HCT116 (cell line): ENCODE results near the gene PACRG. TPM values are rescaled to one million over a fixed set of nuclear protein-coding genes. Genes with fewer than 3 reads are reported as not detected.

Experiments used
- ATAC-seq: fragments of 200-7000 bp; cut with Tn5 transposase; 2 replicates; pipeline ENCODE4 v1.9.1; 2020; ENCODE audit warnings: mild to moderate bottlenecking, moderate library complexity
- BruUV-seq: library from RNA; stranded (reverse); fragments of 400-500 nt; replicated peaks from 2 replicates; lab custom pipeline; 2021; lab: Mats Ljungman, UMichigan
- CTCF ChIA-PET: fragments of 300-600 bp; sonication (Branson Sonifier 250); formaldehyde crosslinking; loops from one replicate; lab custom pipeline; 2021; ENCODE audit warnings: antibody characterized with exemption; lab: Charles Lee
- POLR2A ChIA-PET: fragments of 300-600, 350-600 bp; sonication (Branson Sonifier 250); formaldehyde crosslinking; loops from one replicate; lab custom pipeline; 2021; ENCODE audit warnings: antibody characterized with exemption; lab: Charles Lee
- RAD21 ChIA-PET, 2 experiments: fragments of 300-600 bp; sonication (Branson Sonifier 250); formaldehyde crosslinking; loops; one replicate each; lab custom pipeline; 2023; ENCODE audit warnings: low total read pairs in 2 of 2; ENCODE audit not compliant: uncharacterized antibody in 2 of 2, unreplicated experiment in 2 of 2, low non-redundant PET in 1 of 2; lab: Charles Lee
- DNase-seq: peaks from one replicate; pipeline ENCODE4 v3.0.0-alpha.2; 2010; ENCODE audit warnings: low read depth, low spot score
- H2AFZ ChIP-seq: fragments of 200-600 bp; shearing (Covaris generic), sonication (generic); 2 replicates; pipeline ENCODE4 v1.6.1; 2017; ENCODE audit warnings: low read depth, mixed run types, mixed read lengths, antibody characterized with exemption, low read length; ENCODE audit not compliant: poor library complexity, severe bottlenecking
- H3K27ac ChIP-seq: 2 replicates; pipeline ENCODE4 v1.5.1; 2012; ENCODE audit warnings: low read depth, low read length
- H3K27me3 ChIP-seq: fragments of 200-600 bp; sonication (generic); 2 replicates; pipeline ENCODE4 v1.6.1; 2016; ENCODE audit warnings: mixed run types, low read length, mixed read lengths; ENCODE audit not compliant: insufficient read depth
- H3K36me3 ChIP-seq, 2 experiments: fragments of 200-500 bp in 1 of 2; fragments of 200-600 bp in 1 of 2; sonication (Bioruptor generic) in 1 of 2; sonication (generic) in 1 of 2; 2 replicates each; pipeline versions ENCODE4 v1.5.1 to v1.6.1; 2014 to 2016; ENCODE audit warnings: low read length in 2 of 2, inconsistent platforms in 1 of 2, mixed read lengths in 1 of 2, mixed run types in 1 of 2; ENCODE audit not compliant: insufficient read depth in 2 of 2, control insufficient read depth in 1 of 2
- H3K4me1 ChIP-seq, 2 experiments: fragments of 200-600 bp in 1 of 2; sonication (generic) in 1 of 2; 2 replicates each; pipeline versions ENCODE4 v1.5.1 to v1.6.1; 2012 to 2017; ENCODE audit warnings: low read length in 2 of 2, inconsistent platforms in 1 of 2, mild to moderate bottlenecking in 1 of 2, mixed read lengths in 1 of 2, mixed run types in 1 of 2, moderate library complexity in 1 of 2; ENCODE audit not compliant: insufficient read depth in 2 of 2, control insufficient read depth in 1 of 2
- H3K4me2 ChIP-seq: fragments of 200-600 bp; sonication (generic); 2 replicates; pipeline ENCODE4 v1.6.1; 2017; ENCODE audit warnings: mixed run types, low read length, mixed read lengths
- H3K4me3 ChIP-seq, 2 experiments: fragments of 200-600 bp in 1 of 2; sonication (generic) in 1 of 2; replicated peaks in 1 of 2; 2 replicates each; pipeline ENCODE4 v1.5.1; 2011 to 2016; ENCODE audit warnings: low read length in 2 of 2, control low read depth in 1 of 2, low read depth in 1 of 2, mild to moderate bottlenecking in 1 of 2, mixed read lengths in 1 of 2, mixed run types in 1 of 2
- H3K79me2 ChIP-seq: fragments of 200-600 bp; sonication (generic); 2 replicates; pipeline ENCODE4 v1.6.1; 2017; ENCODE audit warnings: mild to moderate bottlenecking, mixed run types, low read length, moderate library complexity, mixed read lengths; ENCODE audit not compliant: insufficient read depth
- H3K9ac ChIP-seq: fragments of 200-600 bp; sonication (generic); 2 replicates; pipeline ENCODE4 v1.6.1; 2016; ENCODE audit warnings: low read length, mixed read lengths
- H3K9me2 ChIP-seq: fragments of 200-600 bp; sonication (generic), shearing (Covaris generic); 2 replicates; pipeline ENCODE4 v1.6.1; 2017; ENCODE audit warnings: mixed run types, mild to moderate bottlenecking, moderate library complexity; ENCODE audit not compliant: insufficient read depth
- H3K9me3 ChIP-seq, 2 experiments: fragments of 200-500 bp in 1 of 2; fragments of 200-600 bp in 1 of 2; sonication (Bioruptor generic) in 1 of 2; sonication (generic) in 1 of 2; 2 replicates each; pipeline ENCODE4 v1.6.1; 2014 to 2017; ENCODE audit warnings: low read length in 2 of 2, mixed read lengths in 2 of 2, inconsistent platforms in 1 of 2, low read depth in 1 of 2, mild to moderate bottlenecking in 1 of 2, mixed run types in 1 of 2, moderate library complexity in 1 of 2; ENCODE audit not compliant: control insufficient read depth in 1 of 2, insufficient read depth in 1 of 2
- H4K20me1 ChIP-seq: fragments of 200-600 bp; sonication (generic), shearing (Covaris generic); 2 replicates; pipeline ENCODE4 v1.6.1; 2017; ENCODE audit warnings: mixed run types, mild to moderate bottlenecking, moderate library complexity; ENCODE audit not compliant: insufficient read depth
- CBX3 ChIP-seq: IDR thresholded peaks from 2 replicates; pipeline ENCODE4 v1.6.1; 2012; ENCODE audit warnings: low read depth
- CTCF ChIP-seq, 3 experiments: fragments of 200-600 bp in 1 of 3; sonication (generic) in 1 of 3; IDR thresholded peaks in 2 of 3; conservative IDR thresholded peaks in 1 of 3; 2 replicates each; pipeline ENCODE4 v1.5.1; 2012 to 2017; ENCODE audit warnings: low read depth in 2 of 3, low read length in 2 of 3, antibody characterized with exemption in 1 of 3, borderline replicate concordance in 1 of 3, control low read depth in 1 of 3, mild to moderate bottlenecking in 1 of 3, mixed read lengths in 1 of 3, mixed run types in 1 of 3, moderate library complexity in 1 of 3; ENCODE audit not compliant: insufficient read depth in 1 of 3
- EGR1 ChIP-seq: IDR thresholded peaks from 2 replicates; pipeline ENCODE4 v1.6.1; 2012; ENCODE audit warnings: low read depth
- ELF1 ChIP-seq: IDR thresholded peaks from 2 replicates; pipeline ENCODE4 v1.6.1; 2012; ENCODE audit warnings: low read depth, borderline replicate concordance
- EZH2 ChIP-seq: fragments of 200-600 bp; sonication (generic); IDR thresholded peaks from 2 replicates; pipeline ENCODE4 v1.6.1; 2017; ENCODE audit warnings: antibody characterized with exemption, mixed run types
- REST ChIP-seq: IDR thresholded peaks from 2 replicates; pipeline ENCODE4 v1.6.1; 2012; ENCODE audit warnings: low read depth
- SIN3A ChIP-seq: IDR thresholded peaks from 2 replicates; pipeline ENCODE4 v1.6.1; 2012; ENCODE audit warnings: low read depth
- SRF ChIP-seq: IDR thresholded peaks from 2 replicates; pipeline ENCODE4 v1.6.1; 2012; ENCODE audit warnings: low read depth
- YY1 ChIP-seq: IDR thresholded peaks from 2 replicates; pipeline ENCODE4 v1.6.1; 2011; ENCODE audit warnings: low read length, low read depth, moderate library complexity, mild to moderate bottlenecking; ENCODE audit not compliant: insufficient replicate concordance; ENCODE audit errors: extremely low read depth
- ZNF274 ChIP-seq: fragments of 200-500 bp; sonication (Bioruptor generic); IDR thresholded peaks from 2 replicates; pipeline ENCODE4 v1.6.1; 2014; ENCODE audit warnings: mild to moderate bottlenecking, low read depth, low read length, inconsistent platforms
- intact Hi-C: fragments of 100-400 bp; cut with micrococcal nuclease; formaldehyde crosslinking; loops from 2 replicates; pipeline ENCODE4 v1.10.0; 2022
- total RNA-seq: library from RNA; stranded (reverse); gene quantifications from one replicate; pipeline ENCODE4 v1.2.1, GENCODE V29; 2021; ENCODE audit not compliant: unreplicated experiment

PACRG gene
- total RNA-seq, 1 experiment from 2014 or later = 0.71 TPM

GRCh38 chr6:162873537-162873936 is 145.8 kb downstream of the PACRG start:
- Histone ChIP-seq H4K20me1 (no peaks in the 10 kb centered on the region), H3K9me2 (no peaks in the 10 kb centered on the region), H3K79me2 (no peaks in the 10 kb centered on the region), H3K4me3 (no peak overlapping the region), H3K9me3 (no peaks in the 10 kb centered on the region; a peak in 1 of 4 replicates), H3K9ac (no peak overlapping the region), H3K27me3 (no peaks in the 10 kb centered on the region), H3K4me1 (no peaks in the 10 kb centered on the region), H3K27ac (no peak overlapping the region), H2AFZ (no peak overlapping the region), H3K4me2 (no peak overlapping the region), H3K36me3 (no peaks in the 10 kb centered on the region)
- ChIA-PET RAD21 (no interaction called here), POLR2A (no interaction called here), CTCF (no interaction called here)
- no TSS peak for BruUV-seq
- no peak for DNase-seq
- no peak for TF ChIP-seq SRF
- no peak for TF ChIP-seq EZH2
- no peak for TF ChIP-seq ZNF274
- TF ChIP-seq REST = no peak
- TF ChIP-seq EGR1 = no peak
- TF ChIP-seq SIN3A = no peak
- no peak for TF ChIP-seq ELF1
- no peak for TF ChIP-seq CTCF (IDR thresholded peaks at IDR 0.05 in 2 of 3, conservative IDR thresholded peaks at IDR 0.05 in 1 of 3; ENCODE audit: borderline replicate concordance in 1 of 3, insufficient read depth in 1 of 3, low read depth in 2 of 3, low read length in 2 of 3)
- no peak for TF ChIP-seq YY1
- no peak for TF ChIP-seq CBX3
- intact Hi-C loops = no loop called here
- ATAC-seq = no peak
